Mononuclear cell (primary cell): ENCODE results near the gene PRSS1. TPM values are rescaled to one million over a fixed set of nuclear protein-coding genes. Genes with fewer than 3 reads are reported as not detected.

Experiments
- H3K27me3 ChIP-seq: 2 replicates; pipeline ENCODE4 v1.6.0; 2011; ENCODE audit warnings: low read length, control low read depth; ENCODE audit not compliant: insufficient read depth
- H3K4me1 ChIP-seq: 2 replicates; pipeline ENCODE4 v1.5.1; 2011; ENCODE audit warnings: mild to moderate bottlenecking, low read length, control low read depth; ENCODE audit not compliant: insufficient read depth
- H3K4me3 ChIP-seq: 2 replicates; pipeline ENCODE4 v1.5.1; 2011; ENCODE audit warnings: mild to moderate bottlenecking, low read length, moderate library complexity
- H3K9me3 ChIP-seq: 2 replicates; pipeline ENCODE4 v1.5.1; 2011; ENCODE audit warnings: low read depth, mild to moderate bottlenecking, control low read depth, low read length
- total RNA-seq: library from RNA; depleted of rRNA; stranded (reverse); fragments of >200 nt; gene quantifications from one replicate; pipeline ENCODE4 v1.2.3, GENCODE V29; 2012

Gene PRSS1
- total RNA-seq, 1 donor = 0.73 TPM

GRCh38 chr7:142800699-142801260, 51.5 kb downstream of the PRSS1 start:
- H3K9me3 ChIP-seq = no peaks in the 10 kb centered on the region
- peaks cover 15% of the 10 kb centered on the region for H3K27me3 ChIP-seq
- no peak overlapping the region for H3K4me3 ChIP-seq
- peaks cover 78% of the 10 kb centered on the region for H3K4me1 ChIP-seq

DNA sequence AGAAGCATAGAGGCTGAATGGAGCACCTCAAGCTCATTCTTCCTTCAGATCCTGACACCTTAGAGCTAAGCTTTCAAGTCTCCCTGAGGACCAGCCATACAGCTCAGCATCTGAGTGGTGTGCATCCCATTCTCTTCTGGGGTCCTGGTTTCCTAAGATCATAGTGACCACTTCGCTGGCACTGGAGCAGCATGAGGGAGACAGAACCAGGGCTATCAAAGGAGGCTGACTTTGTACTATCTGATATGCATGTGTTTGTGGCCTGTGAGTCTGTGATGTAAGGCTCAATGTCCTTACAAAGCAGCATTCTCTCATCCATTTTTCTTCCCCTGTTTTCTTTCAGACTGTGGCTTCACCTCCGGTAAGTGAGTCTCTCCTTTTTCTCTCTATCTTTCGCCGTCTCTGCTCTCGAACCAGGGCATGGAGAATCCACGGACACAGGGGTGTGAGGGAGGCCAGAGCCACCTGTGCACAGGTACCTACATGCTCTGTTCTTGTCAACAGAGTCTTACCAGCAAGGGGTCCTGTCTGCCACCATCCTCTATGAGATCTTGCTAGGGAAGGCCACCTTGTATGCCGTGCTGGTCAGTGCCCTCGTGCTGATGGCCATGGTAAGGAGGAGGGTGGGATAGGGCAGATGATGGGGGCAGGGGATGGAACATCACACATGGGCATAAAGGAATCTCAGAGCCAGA, 52.5 kb downstream of the PRSS1 start:
- Histone ChIP-seq H3K4me1 (peaks cover 83% of the 10 kb centered on the region), H3K9me3 (no peaks in the 10 kb centered on the region), H3K4me3 (no peak overlapping the region), H3K27me3 (peaks cover 8% of the 10 kb centered on the region)

- H3K4me1 ChIP-seq = peaks cover 88% of the 10 kb centered on the region
- peaks cover 8% of the 10 kb centered on the region for H3K27me3 ChIP-seq
- H3K9me3 ChIP-seq = no peaks in the 10 kb centered on the region
- no peak overlapping the region for H3K4me3 ChIP-seq
Measured at GRCh38 chr7:142802301-142802700, 53.0 kb downstream of the PRSS1 start.

Other genes starting within 250 kb of the PRSS1 start
- gene PRSS2, start 21.5 kb downstream of the PRSS1 start, total RNA-seq = not detected
- gene EPHB6, start 105.6 kb downstream of the PRSS1 start, total RNA-seq = 8.3 TPM
- gene TRPV6, start 136.3 kb downstream of the PRSS1 start, total RNA-seq = 0.10 TPM
- not detected for gene TRPV5, start 184.3 kb downstream of the PRSS1 start, total RNA-seq
- not detected for gene LLCFC1, start 190.0 kb downstream of the PRSS1 start, total RNA-seq
- gene KEL, start 212.9 kb downstream of the PRSS1 start, total RNA-seq = 0.10 TPM